ENCODE measurements around the gene VWA7.

Gene VWA7

DNA sequence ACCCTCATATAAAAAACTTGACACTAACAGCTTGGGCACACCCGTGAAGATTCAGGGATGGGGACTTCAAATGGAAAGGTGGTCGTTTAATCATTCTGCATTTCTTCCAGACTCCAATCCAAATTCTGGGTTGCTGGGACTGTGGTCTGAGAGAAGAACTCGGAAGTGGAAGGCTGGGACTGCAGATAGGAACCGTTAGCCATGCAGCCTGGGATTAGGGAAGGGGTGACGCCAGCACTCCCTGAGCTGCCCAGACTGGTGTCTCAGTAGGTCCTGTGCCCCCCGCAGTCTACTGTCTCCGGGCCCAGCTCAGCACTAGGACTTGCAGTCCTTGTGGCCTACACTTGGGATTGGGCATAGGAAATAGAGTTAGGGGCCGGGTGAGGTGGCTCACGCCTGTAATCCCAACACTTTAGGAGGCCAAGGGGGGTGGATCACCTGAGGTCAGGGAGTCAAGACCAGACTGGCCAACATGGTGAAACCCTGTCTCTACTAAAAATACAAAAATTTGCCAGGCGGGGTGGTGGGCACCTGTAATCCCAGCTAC is 40.3 kb downstream of the VWA7 start:
- Histone ChIP-seq H3K27ac (ENCODE audit: low read length) (peak overlapping the region; percentile 96), H2AFZ (ENCODE audit: low read depth, low read length) (peak overlapping the region; percentile 71), H3K4me1 (ENCODE audit: insufficient read depth, low read length) (peaks cover 69% of the 10 kb centered on the region), H3K4me2 (ENCODE audit: insufficient read depth, low read length) (peak overlapping the region; percentile 76), H3K9me3 (ENCODE audit: insufficient read depth, low read length, severe bottlenecking) (no peaks in the 10 kb centered on the region), H3K4me3 (ENCODE audit: low read depth in 1 of 2, low read length in 2 of 2) (peak overlapping the region; percentile 49 to 81), H3K27me3 (ENCODE audit: insufficient read depth, low read length, poor library complexity) (no peaks in the 10 kb centered on the region), H4K20me1 (ENCODE audit: insufficient read depth, low read length) (peaks cover 19% of the 10 kb centered on the region), H3K79me2 (ENCODE audit: insufficient read depth, low read length) (peaks cover 65% of the 10 kb centered on the region), H3K9ac (ENCODE audit: low read depth, low read length) (peak overlapping the region; percentile 99), H3K36me3 (ENCODE audit: insufficient read depth, low read length) (peaks cover 33% of the 10 kb centered on the region)
- TF ChIP-seq EZH2 (IDR thresholded peaks at IDR 0.05; ENCODE audit: borderline replicate concordance, low read depth, low read length, severe bottlenecking): no peak
- TF ChIP-seq, protein P1, sequence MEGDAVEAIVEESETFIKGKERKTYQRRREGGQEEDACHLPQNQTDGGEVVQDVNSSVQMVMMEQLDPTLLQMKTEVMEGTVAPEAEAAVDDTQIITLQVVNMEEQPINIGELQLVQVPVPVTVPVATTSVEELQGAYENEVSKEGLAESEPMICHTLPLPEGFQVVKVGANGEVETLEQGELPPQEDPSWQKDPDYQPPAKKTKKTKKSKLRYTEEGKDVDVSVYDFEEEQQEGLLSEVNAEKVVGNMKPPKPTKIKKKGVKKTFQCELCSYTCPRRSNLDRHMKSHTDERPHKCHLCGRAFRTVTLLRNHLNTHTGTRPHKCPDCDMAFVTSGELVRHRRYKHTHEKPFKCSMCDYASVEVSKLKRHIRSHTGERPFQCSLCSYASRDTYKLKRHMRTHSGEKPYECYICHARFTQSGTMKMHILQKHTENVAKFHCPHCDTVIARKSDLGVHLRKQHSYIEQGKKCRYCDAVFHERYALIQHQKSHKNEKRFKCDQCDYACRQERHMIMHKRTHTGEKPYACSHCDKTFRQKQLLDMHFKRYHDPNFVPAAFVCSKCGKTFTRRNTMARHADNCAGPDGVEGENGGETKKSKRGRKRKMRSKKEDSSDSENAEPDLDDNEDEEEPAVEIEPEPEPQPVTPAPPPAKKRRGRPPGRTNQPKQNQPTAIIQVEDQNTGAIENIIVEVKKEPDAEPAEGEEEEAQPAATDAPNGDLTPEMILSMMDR (IDR thresholded peaks at IDR 0.05; ENCODE audit: borderline replicate concordance, extremely low read depth, low read length, poor library complexity, severe bottlenecking): no peak
- ATAC-seq (ENCODE audit: insufficient read depth, low read depth): no peak
- DNase-seq: no peak

DNA sequence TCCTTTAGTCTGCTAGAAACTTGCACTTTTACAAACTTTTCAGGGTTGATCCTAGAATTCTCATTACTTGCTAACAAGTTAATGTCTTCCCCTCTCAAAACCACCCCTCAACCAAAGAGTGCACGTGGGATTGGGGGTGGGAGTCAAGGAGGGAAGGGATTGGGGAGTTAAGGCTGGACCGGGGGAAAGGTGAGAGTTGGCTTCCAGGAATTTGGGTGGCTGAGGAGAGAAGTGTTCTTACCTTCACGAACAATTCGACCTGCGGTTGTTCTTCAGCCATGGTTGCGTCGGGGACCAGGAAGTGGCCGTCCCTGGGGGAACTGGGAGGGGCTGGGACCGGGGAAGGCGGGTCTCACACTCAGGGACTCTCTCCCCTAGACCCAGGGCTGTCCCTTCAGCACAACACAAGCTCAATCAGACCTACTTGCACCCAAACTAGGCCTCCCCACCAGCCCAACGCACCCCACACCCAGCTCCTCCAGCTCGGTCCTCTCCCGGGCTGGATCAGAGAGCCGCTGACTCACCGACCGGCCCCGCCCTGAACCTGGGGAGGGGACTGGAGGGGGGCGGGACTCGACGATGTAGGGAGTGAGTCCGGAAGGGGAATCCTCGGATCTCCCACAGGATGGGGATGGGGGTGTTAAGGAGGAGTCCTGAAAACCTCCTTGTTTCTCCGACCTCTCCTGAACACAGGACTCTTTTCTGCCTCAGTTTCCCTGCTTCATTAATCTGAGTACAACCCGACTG is 40.9 kb downstream of the VWA7 start, which contains the start of gene CLIC1:
CLIC1 (minus strand) TSS at position 510 of the 747 bp plus-strand sequence; CDS start at position 280, 230 bp downstream.
- ATAC-seq (ENCODE audit: insufficient read depth, low read depth) (peak; percentile 37), DNase-seq (peak; percentile 86)
- Histone ChIP-seq H3K4me2 (ENCODE audit: insufficient read depth, low read length) (peak within 1 kb of the TSS; percentile 76), H3K9ac (ENCODE audit: low read depth, low read length) (peak within 1 kb of the TSS; percentile 99), H3K79me2 (ENCODE audit: insufficient read depth, low read length) (peaks cover 58% of the 10 kb centered on the region), H3K9me3 (ENCODE audit: insufficient read depth, low read length, severe bottlenecking) (no peaks in the 10 kb centered on the region), H3K4me1 (ENCODE audit: insufficient read depth, low read length) (peaks cover 62% of the 10 kb centered on the region), H3K27me3 (ENCODE audit: insufficient read depth, low read length, poor library complexity) (no peaks in the 10 kb centered on the region), H4K20me1 (ENCODE audit: insufficient read depth, low read length) (peaks cover 19% of the 10 kb centered on the region), H3K36me3 (ENCODE audit: insufficient read depth, low read length) (peaks cover 32% of the 10 kb centered on the region), H3K27ac (ENCODE audit: low read length) (peak within 1 kb of the TSS; percentile 96), H2AFZ (ENCODE audit: low read depth, low read length) (peak within 1 kb of the TSS; percentile 71), H3K4me3 (ENCODE audit: low read depth in 1 of 2, low read length in 2 of 2) (peak within 1 kb of the TSS; percentile 49 to 81)
- TF ChIP-seq, protein P1 (IDR thresholded peaks at IDR 0.05; ENCODE audit: borderline replicate concordance, extremely low read depth, low read length, poor library complexity, severe bottlenecking): no peak
- no peak for TF ChIP-seq EZH2 (IDR thresholded peaks at IDR 0.05; ENCODE audit: borderline replicate concordance, low read depth, low read length, severe bottlenecking)

DNA sequence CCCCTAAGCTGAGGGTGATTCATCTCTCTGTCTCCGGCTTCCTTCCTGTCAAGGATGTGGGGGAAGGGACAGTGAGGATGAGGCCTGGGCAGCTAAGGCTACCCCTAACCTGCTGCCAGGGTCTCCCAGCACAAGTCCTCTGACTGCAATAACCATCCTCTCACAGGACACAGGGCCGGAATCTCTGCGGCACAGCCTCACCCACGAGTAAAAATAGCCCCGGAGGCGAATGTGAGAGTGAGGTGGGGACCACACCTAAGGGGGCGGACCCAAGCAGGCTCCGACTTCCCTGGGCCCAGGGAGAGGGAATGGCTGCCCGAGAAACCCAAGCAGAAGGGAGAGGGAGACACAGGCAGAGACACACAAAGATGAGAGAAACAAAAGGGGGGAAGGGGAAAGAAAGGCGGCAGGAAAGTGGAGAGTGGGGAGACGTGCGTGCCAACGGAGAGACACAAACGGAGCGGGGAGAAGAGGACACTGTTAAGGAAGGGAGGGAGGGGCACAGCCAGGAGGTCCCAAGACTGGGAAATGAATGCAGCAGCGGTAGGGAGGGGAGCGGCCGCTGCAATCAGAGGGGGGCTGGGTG is 42.2 kb downstream of the VWA7 start:
- H3K27ac ChIP-seq (ENCODE audit: low read length): peak overlapping the region; percentile 96
- peaks cover 60% of the 10 kb centered on the region for H3K4me1 ChIP-seq (ENCODE audit: insufficient read depth, low read length)
- H3K36me3 ChIP-seq (ENCODE audit: insufficient read depth, low read length): peaks cover 36% of the 10 kb centered on the region
- ATAC-seq (ENCODE audit: insufficient read depth, low read depth) (peak; percentile 13; the same call in 2 of the 3 replicates), DNase-seq (peak; percentile 70)
- no peaks in the 10 kb centered on the region for H3K9me3 ChIP-seq (ENCODE audit: insufficient read depth, low read length, severe bottlenecking)
- peak overlapping the region; percentile 99 for H3K9ac ChIP-seq (ENCODE audit: low read depth, low read length)
- H3K4me2 ChIP-seq (ENCODE audit: insufficient read depth, low read length): peak overlapping the region; percentile 76
- no peaks in the 10 kb centered on the region for H3K27me3 ChIP-seq (ENCODE audit: insufficient read depth, low read length, poor library complexity)
- H3K4me3 ChIP-seq (ENCODE audit: low read depth in 1 of 2, low read length in 2 of 2): peak overlapping the region; percentile 49 to 81
- peaks cover 45% of the 10 kb centered on the region for H3K79me2 ChIP-seq (ENCODE audit: insufficient read depth, low read length)
- TF ChIP-seq, protein P1 (IDR thresholded peaks at IDR 0.05; ENCODE audit: borderline replicate concordance, extremely low read depth, low read length, poor library complexity, severe bottlenecking): no peak
- no peak for TF ChIP-seq EZH2 (IDR thresholded peaks at IDR 0.05; ENCODE audit: borderline replicate concordance, low read depth, low read length, severe bottlenecking)
- peak overlapping the region; percentile 16; the same call in 1 of the 2 replicates for H2AFZ ChIP-seq (ENCODE audit: low read depth, low read length)
- peaks cover 19% of the 10 kb centered on the region for H4K20me1 ChIP-seq (ENCODE audit: insufficient read depth, low read length)

Measured in DND-41 (cell line).